Fibroblast of villous mesenchyme (primary cell): ENCODE measurements around the gene ATP8B1. TPM values are rescaled to one million over a fixed set of nuclear protein-coding genes. Genes with fewer than 3 reads are reported as not detected.
A peak's percentile ranks its signal among the peaks of the same experiment; 100 is the strongest.

Experiments used
- DNase-seq: peaks from one replicate; pipeline ENCODE4 v3.0.0-alpha.2; 2010; ENCODE audit warnings: low read depth
- H3K4me3 ChIP-seq: 2 replicates; pipeline ENCODE4 v1.5.1; 2011; ENCODE audit warnings: low read depth, mild to moderate bottlenecking, low read length
- CTCF ChIP-seq: IDR thresholded peaks from 2 replicates; pipeline ENCODE4 v1.5.1; 2012; ENCODE audit warnings: low read depth, mild to moderate bottlenecking, low read length; ENCODE audit not compliant: insufficient read depth
- small RNA-seq: library from RNA; depleted of rRNA; stranded (forward); fragments of <200 nt; gene quantifications from one replicate; pipeline ENCODE3, GENCODE V24; 2012
- total RNA-seq: library from RNA; depleted of rRNA; stranded (reverse); fragments of >200 nt; gene quantifications from 2 replicates; pipeline ENCODE4 v1.2.3, GENCODE V29; 2012

The ATP8B1 gene
- total RNA-seq, 1 donor = 26.3 TPM

DNA sequence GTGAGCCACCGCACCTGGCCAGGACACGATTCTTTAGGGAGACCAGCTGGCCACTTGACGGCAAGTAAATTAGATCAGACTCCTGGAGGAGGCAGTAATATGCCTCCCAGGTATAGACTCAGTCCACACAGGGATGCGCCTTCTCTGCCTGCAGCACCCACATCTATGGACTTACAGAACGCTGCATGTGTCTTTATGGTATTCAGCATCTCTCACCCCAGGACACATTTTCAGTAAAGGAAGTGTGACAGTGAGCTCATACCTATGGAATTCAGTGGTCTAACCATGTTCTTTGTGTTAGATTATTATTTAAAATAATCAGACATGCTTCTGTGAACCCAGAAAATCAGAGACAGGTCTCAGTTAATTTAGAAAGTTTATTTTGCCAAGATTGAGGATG lies 175.6 kb downstream of the ATP8B1 start:
- no peak for DNase-seq
- no peak overlapping the region for H3K4me3 ChIP-seq
- TF ChIP-seq CTCF = no peak

GRCh38 chr18:57624988-57625387 lies 178.1 kb downstream of the ATP8B1 start:
- H3K4me3 ChIP-seq = no peak overlapping the region
- DNase-seq = no peak
- no peak for TF ChIP-seq CTCF

DNA sequence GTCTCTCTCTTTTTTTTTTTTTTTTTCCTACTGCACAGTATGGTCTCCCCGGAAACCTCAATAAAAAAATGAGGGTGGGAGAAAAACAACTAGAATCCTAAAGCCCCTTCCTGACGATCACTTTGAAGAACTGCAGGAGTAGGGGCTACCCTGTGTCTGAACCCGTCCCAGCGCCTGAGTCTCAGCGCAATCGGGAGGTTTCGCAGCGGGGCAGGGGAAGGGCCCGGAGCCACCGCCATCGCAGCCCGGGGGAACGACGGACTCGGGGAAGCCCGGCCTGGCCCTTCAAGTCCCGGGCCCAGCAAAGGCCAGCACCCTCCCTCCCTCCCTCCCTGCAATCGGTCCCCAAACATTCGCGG lies 181.9 kb downstream of the ATP8B1 start:
- peak overlapping the region; percentile 99 for H3K4me3 ChIP-seq
- no peak for TF ChIP-seq CTCF
- DNase-seq = no peak

GRCh38 chr18:57619876-57620275 lies 183.2 kb downstream of the ATP8B1 start:
- no peak for TF ChIP-seq CTCF
- H3K4me3 ChIP-seq = no peak overlapping the region
- DNase-seq = no peak

DNA sequence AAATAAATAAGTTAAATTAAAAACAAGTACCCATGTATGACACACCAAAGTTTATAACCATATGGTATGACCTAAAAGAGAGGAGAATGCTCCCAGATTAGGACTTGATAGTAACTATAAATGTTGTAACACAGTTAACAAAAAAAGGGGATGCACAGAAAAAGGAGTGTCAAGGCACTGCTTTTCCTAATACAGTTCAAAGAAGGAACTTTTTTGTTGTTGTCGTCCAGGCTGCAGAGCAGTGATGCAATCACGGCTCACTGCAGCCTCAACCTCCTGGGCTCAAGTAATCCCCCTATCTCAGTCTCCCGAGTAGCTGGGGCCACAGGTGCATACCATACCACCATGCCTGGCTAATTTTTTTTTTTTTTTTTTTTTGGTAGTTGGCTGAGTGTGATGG lies 184.2 kb downstream of the ATP8B1 start:
- no peak overlapping the region for H3K4me3 ChIP-seq
- no peak for DNase-seq
- no peak for TF ChIP-seq CTCF

DNA sequence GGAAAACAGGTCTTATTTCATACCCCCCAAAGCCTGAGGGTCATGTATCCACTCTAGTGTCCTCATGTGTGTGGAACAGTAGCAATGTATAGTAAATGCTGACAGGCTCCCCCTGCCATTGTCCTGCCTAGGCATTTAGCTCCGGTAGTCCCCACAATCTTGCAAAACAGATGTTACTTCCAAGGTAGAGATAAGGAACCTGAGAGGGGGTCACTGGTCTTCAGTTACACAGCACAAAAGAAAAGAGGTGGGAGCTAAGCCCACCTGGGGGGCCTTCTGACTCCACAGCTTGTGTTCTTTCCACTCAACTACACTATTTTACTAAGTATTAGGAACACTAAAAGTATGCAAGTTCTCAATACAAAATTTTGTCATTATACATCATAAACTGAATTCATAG lies 199.2 kb downstream of the ATP8B1 start:
- no peak overlapping the region for H3K4me3 ChIP-seq
- TF ChIP-seq CTCF = no peak
- no peak for DNase-seq

Small RNA genes within 50 kb of the gene (small RNA-seq; reads per million reads assigned to genes)
- not detected for gene RNU6-742P

Other genes with a start within 250 kb of the ATP8B1 start
- 27.1 and 31.1 TPM in 2 replicates for gene FECH, start 216.6 kb downstream of the ATP8B1 start, total RNA-seq
- 170 and 194 TPM in 2 replicates for gene NARS1, start 181.5 kb downstream of the ATP8B1 start, total RNA-seq
- 11.0 and 31.5 TPM in 2 replicates for gene NEDD4L, start 240.9 kb upstream of the ATP8B1 start, total RNA-seq